Measurements from ENCODE around the gene TRDMT1. TPM values are rescaled to one million over a fixed set of nuclear protein-coding genes. Genes with fewer than 3 reads are reported as not detected.

The TRDMT1 gene
- total RNA-seq, 1 experiment from 2014 or later: 3.3 TPM

DNA sequence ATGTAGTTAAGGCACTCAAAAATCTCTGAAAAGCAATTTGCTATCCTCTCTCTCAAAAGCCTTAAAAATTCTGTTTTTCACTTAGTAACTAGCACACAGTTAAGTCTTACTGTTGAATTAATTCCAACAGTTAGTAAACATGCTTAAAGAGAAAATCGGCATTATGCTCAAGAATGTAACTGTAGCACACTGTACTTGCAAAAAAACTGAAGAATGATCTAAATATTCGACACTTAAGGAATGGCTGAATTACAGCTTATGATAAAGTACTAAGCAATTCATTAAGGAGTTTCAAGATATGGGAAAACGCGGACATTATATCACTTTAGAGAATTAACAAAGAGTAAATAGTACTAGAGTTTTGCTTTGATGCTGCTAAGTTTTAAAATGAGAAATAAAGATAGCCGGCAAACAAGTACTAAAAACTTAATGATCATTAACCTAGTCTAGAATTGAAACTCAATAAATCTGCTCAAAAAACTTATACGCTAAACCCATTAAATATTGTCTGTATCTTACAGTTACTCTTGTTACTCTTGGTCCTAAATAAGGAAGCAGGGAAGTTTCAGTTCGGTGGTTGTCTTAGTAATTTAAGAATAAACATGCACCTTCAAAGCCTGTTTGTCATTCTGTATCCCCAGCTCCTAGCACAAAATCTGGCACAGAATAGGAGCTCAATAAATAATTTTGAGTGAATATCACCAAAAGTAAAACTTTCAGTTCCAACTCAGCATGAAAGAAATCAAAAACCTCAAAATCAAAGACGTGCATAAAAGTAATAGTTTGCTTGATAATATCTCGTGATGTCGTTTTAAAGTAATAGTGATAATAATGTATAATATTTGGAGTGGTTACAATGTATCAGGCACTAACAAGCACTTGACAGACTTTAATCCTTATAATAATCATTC lies 1.2 kb downstream of the TRDMT1 start:
- H3K27me3 ChIP-seq: no peaks in the 10 kb centered on the region
- no peaks in the 10 kb centered on the region for H3K36me3 ChIP-seq
- peak overlapping the region; percentile 52 for H3K4me3 ChIP-seq
- DNase-seq: no peak
- H3K9me3 ChIP-seq: peaks cover 3% of the 10 kb centered on the region; the same call in 1 of the 2 replicates

DNA sequence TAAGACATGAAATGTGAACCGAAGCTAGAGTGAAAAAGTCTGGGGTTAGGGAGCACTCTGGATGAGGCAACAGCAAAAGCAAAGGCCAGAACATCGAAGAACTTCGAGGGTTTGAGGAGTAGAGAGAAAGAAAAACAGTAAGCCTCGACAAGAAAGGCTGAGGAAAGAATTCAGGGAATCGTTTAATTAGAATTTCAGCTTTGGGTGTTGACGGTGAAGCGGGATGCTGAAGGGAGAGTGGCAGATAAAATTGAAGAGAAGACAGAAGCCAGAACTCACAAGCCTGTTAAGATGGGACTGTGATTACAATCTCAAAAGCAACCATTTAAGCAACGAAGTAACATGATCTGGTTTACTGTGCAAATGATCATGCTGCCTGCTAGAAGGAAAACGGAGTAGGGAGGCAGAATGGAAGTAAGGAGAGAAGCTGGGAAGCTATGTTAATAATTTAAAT lies 2.1 kb downstream of the TRDMT1 start:
- no peaks in the 10 kb centered on the region for H3K36me3 ChIP-seq
- H3K4me3 ChIP-seq: peak overlapping the region; percentile 52
- no peaks in the 10 kb centered on the region for H3K27me3 ChIP-seq
- DNase-seq: no peak
- peaks cover 5% of the 10 kb centered on the region for H3K9me3 ChIP-seq

DNA sequence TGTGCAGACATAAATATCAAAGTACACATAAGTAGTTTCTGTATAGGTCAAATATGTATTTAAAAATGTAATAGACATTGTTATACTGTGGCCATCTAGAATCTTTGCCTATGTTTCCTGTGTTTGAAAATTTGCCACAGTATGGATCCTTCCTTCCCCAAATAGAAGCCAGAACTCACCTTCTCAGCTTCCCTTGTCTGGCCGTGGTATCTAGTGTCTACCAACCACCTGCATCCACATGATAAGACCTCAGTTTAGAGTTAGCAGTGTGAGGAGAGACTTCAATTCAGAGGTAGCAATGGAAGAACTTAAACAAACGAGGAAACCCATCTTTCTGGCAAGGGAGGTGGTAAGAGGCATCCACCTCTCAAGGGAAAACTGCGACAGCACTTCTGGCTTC lies 4.9 kb downstream of the TRDMT1 start:
- peaks cover 5% of the 10 kb centered on the region for H3K9me3 ChIP-seq
- H3K36me3 ChIP-seq: no peaks in the 10 kb centered on the region
- H3K27me3 ChIP-seq: no peaks in the 10 kb centered on the region
- no peak overlapping the region for H3K4me3 ChIP-seq
- no peak for DNase-seq

DNA sequence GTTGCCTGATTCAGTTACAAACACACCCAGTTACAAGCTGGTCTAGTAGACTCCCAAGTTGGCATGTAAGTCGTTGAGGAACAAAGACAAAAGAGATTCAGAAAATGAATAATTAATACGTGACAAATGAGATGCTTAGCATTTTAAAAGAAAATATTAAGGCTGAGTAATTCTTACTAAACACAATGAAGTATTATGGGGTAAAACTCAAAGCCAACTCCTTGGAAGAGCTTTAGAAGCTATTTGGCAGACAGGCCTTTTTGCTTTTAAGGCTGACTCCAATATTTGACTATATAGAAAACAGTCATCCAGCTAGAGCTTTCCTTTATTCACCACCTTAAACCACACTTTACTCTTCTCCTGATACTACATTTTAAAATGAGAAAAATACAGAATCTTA lies 5.4 kb downstream of the TRDMT1 start:
- Histone ChIP-seq H3K27me3 (no peaks in the 10 kb centered on the region), H3K36me3 (no peaks in the 10 kb centered on the region), H3K4me3 (no peak overlapping the region), H3K9me3 (peaks cover 5% of the 10 kb centered on the region)
- DNase-seq: no peak

DNA sequence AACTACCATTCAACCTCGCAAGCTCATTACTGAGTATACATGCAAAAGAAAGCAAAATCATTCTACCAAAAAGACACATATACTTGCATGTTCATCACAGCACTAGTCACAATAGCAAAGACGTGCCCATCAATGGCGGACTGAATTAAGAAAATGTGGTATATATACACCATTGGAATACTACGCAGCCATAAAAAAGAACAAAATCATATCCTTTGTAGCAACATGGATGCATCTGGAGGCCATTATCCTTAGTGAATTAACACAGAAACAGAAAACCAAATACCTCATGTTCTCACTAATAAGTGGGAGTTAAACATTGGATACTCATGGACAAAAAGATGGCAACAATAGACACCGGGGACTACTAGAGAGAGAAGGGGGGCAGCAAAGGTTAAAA lies 6.4 kb downstream of the TRDMT1 start:
- Histone ChIP-seq H3K27me3 (no peaks in the 10 kb centered on the region), H3K9me3 (peaks cover 5% of the 10 kb centered on the region), H3K4me3 (no peak overlapping the region), H3K36me3 (no peaks in the 10 kb centered on the region)
- no peak for DNase-seq

DNA sequence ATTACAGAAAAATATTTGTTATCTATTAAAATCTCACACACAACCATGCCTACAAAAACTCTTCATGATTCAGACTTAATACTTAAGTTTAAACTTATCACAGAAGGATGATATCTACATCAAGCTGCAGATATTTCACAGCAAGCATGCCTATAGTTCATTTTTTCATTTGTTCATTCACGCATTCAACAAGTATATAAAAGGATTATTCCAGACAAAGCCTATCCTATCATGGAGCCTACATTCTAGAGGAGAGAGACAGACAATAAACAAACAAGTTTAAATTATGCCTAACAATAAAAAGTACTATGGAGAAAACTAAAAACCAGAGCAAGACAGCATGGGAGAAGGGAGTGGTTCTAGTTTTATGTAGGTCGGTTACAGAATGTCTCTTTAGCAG lies 10.9 kb downstream of the TRDMT1 start:
- no peaks in the 10 kb centered on the region for H3K36me3 ChIP-seq
- H3K4me3 ChIP-seq: no peak overlapping the region
- peaks cover 2% of the 10 kb centered on the region for H3K9me3 ChIP-seq
- no peak for DNase-seq
- no peaks in the 10 kb centered on the region for H3K27me3 ChIP-seq

DNA sequence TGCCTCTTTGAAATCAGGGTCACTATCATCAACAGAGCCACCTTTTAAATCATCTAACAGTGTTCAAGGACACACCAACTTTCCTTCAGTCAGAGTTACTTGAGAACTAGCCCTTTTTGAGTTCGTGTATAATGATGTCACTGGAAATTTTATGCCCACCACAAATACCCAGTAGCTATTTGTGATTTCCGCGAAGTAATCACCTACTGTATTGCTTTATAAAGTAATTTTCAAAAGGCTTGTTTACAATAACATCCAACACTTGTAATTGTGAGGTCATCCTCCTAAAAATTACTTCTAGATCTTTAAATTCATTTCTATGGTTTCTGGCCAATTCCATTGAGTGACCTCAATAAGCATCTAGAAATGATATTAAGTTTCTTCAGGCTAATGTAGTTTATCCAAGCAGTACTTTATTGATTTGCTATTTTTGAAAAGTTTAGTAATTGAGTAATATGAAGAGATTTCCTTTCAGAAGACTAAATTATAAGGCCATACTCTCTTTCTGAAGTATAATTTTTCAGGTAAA lies 12.8 kb downstream of the TRDMT1 start:
- H3K9me3 ChIP-seq: no peaks in the 10 kb centered on the region
- H3K4me3 ChIP-seq: no peak overlapping the region
- H3K36me3 ChIP-seq: no peaks in the 10 kb centered on the region
- DNase-seq: no peak
- no peaks in the 10 kb centered on the region for H3K27me3 ChIP-seq

DNA sequence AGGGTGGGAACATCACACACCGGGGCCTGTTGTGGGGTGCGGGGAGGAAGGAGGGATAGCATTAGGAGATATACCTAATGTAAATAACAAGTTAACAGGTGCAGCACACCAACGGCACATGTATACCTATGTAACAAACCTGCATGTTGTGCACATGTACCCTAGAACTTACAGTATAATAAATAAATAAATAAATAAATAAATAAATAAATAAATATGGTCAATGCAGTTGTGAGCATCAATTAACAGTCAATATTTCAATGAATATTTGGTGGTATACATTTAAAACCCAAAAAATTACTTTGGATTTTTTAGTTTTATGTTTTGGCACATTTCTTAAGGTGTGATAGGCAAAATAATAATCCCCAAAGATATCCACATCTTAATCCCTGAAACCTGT lies 15.6 kb downstream of the TRDMT1 start:
- DNase-seq: no peak
- Histone ChIP-seq H3K27me3 (no peaks in the 10 kb centered on the region), H3K36me3 (no peaks in the 10 kb centered on the region), H3K4me3 (no peak overlapping the region), H3K9me3 (no peaks in the 10 kb centered on the region)

DNA sequence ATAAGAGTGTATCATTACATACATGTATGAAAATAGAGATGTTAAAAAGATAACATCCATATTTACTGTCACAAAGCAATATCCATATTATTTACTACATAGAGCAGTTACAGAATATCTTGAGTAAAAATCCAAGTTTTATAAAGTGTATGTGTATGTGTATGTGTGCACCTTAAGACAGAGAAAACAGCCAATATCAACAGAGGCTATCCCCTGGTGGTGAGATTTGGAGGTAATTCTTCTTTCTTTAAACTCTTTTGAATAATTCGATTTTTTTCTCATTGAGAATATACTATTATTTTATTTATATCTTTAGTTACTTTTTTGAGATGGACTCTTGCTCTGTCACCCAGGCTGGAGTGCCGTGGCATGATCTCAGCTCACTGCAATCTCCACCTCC lies 18.4 kb downstream of the TRDMT1 start:
- Histone ChIP-seq H3K4me3 (no peak overlapping the region), H3K36me3 (no peaks in the 10 kb centered on the region), H3K27me3 (no peaks in the 10 kb centered on the region), H3K9me3 (no peaks in the 10 kb centered on the region)
- DNase-seq: no peak

DNA sequence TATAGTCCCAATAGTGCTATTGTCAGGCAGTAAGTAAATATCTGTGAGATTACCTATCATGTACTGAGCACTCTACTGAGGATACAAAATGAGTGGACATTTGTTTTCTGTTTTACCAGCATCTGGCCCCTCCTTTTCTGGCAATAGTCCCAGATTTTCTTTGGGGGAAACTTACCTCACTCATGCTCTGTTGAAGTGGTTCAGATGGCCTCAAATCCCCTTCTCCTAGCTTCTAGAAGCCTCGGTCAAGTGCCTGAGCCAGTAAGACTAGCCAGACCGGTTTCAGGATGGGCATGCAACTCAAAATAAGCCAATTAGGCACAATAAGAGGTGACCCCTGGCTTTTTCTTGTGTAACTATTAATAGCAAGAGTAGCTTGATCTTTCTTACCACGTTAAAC lies 19.7 kb downstream of the TRDMT1 start:
- H3K9me3 ChIP-seq: no peaks in the 10 kb centered on the region
- no peak for DNase-seq
- H3K27me3 ChIP-seq: no peaks in the 10 kb centered on the region
- H3K4me3 ChIP-seq: no peak overlapping the region
- no peaks in the 10 kb centered on the region for H3K36me3 ChIP-seq

DNA sequence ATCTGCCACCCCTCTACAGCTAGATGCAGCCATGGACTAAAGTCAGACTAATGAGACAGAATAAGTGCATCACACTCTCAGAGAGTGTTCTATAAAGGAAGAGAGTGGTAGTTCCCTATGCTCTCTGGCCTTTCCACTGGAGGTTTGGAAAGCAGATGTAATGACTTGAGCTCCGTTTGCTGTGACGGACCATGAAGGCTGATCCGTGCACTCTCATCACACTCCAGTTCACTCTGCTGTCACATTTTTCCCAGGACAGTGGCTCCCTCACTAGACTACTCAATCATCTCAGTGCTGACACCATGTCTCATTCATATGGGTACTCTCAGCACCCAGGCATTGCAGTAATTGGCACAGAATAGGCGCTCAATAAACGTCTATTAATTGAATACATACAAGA lies 20.4 kb downstream of the TRDMT1 start:
- no peaks in the 10 kb centered on the region for H3K9me3 ChIP-seq

DNA sequence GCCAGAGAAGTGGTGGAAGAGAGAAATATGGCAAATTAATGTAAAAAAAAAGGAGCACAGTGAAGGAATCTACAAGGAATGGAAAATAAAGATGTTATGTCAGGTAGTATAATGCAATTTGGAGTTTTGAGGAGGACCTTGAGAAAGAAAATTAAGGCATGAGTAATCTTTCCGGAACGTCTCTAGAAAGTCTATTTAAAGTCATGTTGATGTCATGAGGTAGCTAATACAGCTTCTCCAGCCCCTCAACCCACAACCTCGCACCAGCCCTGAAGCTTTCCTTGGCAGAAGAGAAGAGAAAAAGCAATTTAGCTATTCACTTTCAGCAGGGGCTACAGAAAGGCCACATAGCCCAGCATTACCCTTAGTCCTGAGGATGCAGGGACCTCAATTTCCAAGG lies 22.5 kb downstream of the TRDMT1 start:
- Histone ChIP-seq H3K36me3 (no peaks in the 10 kb centered on the region), H3K9me3 (no peaks in the 10 kb centered on the region), H3K4me3 (no peak overlapping the region), H3K27me3 (no peaks in the 10 kb centered on the region)
- no peak for DNase-seq

More for the DNA sequence above, 20.4 kb downstream of the TRDMT1 start:
- no peak overlapping the region for H3K4me3 ChIP-seq
- H3K36me3 ChIP-seq: no peaks in the 10 kb centered on the region
- no peak for DNase-seq
- H3K27me3 ChIP-seq: no peaks in the 10 kb centered on the region

DNA sequence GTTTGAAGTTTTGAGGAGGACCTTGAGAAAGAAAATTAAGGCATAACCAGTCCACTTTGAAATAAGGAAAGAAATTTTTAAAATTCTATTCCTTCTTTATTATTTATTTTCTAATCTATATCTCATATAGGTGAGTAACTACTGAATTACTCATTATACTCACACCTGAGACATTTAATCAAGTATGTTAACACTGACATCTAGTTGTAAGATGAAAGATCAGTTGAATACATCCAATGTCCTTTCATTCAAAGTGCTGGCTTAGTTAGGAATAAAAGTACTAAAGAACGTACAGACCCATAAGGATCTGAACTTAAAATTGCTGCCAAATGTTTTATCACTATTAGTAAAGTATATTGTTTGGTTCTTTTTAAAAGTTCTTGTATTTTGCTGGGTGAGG lies 23.5 kb downstream of the TRDMT1 start:
- H3K9me3 ChIP-seq: no peaks in the 10 kb centered on the region
- H3K36me3 ChIP-seq: no peaks in the 10 kb centered on the region
- H3K27me3 ChIP-seq: no peaks in the 10 kb centered on the region
- H3K4me3 ChIP-seq: no peak overlapping the region
- DNase-seq: no peak

DNA sequence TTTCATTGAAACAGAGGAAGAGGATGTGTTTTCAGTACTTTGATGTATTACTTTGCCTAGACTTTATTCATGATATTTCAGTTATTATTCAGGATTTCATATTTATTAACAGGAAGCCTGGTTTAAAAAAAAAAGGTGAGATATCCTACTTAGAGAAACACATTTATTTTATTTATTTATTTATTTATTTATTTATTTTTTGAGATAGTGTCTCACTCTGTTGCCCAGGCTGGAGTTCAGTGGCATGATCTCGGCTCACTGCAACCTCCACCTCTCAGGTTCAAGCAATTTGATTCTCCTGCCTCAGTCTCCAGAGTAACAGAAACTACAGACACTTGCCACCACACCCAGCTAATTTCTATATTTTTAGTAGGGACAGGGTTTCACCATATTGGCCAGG lies 24.5 kb downstream of the TRDMT1 start:
- DNase-seq: no peak
- H3K27me3 ChIP-seq: no peaks in the 10 kb centered on the region
- H3K4me3 ChIP-seq: no peak overlapping the region
- H3K9me3 ChIP-seq: no peaks in the 10 kb centered on the region
- H3K36me3 ChIP-seq: no peaks in the 10 kb centered on the region

DNA sequence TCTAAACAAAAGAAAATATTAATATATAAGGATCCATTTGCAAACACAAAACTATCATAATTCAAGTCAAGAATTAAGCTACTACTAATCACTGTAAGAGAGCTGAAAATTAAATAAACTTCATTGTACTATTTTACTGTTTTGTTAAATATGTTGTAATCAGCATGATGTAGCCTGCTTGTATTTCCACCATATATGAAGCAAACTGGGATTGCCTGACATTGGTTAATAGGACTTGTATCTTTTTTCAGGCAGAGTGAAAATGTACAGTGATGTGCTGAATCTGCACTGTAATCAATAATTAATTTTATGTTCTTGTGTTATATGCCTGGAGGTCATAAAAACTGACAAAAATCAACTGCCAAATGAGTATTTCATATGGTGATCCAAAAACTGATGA lies 25.4 kb downstream of the TRDMT1 start:
- Histone ChIP-seq H3K27me3 (no peaks in the 10 kb centered on the region), H3K4me3 (no peak overlapping the region), H3K9me3 (no peaks in the 10 kb centered on the region), H3K36me3 (no peaks in the 10 kb centered on the region)
- DNase-seq: no peak

DNA sequence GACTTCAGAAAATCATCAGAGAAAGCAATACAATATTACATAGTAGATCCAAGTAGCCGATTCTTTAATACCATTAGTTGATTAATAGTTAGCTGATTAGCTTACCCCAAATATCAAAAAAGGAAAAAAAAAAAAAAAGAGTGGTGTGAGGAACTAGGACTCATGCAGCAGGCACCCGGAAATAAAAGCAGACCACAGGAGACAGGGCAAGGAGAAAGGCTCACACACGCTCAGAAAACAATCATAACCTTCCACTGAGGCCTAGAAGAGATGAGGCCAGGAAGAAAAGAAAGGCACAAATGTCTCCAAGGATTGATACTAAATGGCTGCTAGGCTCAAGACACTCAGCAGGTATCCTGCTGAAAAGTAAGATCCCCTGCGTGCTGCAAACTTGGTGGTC lies 25.9 kb downstream of the TRDMT1 start:
- Histone ChIP-seq H3K4me3 (peak overlapping the region; percentile 24), H3K27me3 (no peaks in the 10 kb centered on the region), H3K36me3 (no peaks in the 10 kb centered on the region), H3K9me3 (no peaks in the 10 kb centered on the region)
- peak; percentile 52 for DNase-seq

DNA sequence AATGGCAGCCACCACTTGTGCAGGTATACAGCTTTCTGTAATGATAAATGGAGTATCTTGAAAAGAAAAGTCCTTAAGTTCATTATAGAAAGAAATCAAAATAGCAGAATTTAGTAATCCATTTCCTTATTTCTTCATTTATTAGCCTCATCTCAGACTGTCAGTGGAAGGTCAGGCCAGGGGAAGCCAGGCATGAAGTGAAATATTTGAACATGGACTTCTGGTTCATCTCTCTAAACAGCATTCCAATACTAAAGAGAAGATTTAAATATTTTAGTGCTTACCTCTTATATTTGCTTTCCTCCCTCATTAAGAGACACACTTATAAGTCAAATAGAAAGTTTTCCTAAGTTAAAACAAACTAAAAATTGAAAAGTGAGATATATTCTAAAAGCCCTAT lies 26.8 kb downstream of the TRDMT1 start:
- no peak for DNase-seq
- no peaks in the 10 kb centered on the region for H3K27me3 ChIP-seq

DNA sequence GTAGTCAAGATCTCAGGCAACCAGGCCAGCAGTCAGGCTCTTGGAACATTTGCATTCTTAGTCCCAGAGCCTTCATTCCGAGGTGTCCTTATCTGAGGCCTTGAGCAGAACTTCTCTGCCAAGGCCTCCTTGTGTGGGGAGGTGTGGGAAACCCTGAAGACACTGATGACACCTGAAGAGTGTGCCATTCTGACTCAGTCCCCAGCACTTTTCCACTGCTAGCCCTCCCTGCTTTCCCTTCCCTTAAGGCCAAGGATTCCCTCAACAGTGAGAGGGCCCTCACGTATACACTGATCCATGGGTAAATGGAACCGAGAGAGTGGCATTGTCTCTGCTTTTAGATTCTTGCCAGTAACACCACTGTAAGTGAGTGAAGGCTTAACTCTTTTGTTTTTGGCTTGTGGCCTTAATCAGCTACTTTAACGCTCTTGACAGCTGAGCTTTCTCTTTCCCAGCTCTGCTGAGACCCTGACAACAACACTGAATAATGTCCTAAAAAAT lies 30.3 kb downstream of the TRDMT1 start:
- H3K36me3 ChIP-seq: no peaks in the 10 kb centered on the region
- no peaks in the 10 kb centered on the region for H3K9me3 ChIP-seq
- no peak overlapping the region for H3K4me3 ChIP-seq
- no peak for DNase-seq
- no peaks in the 10 kb centered on the region for H3K27me3 ChIP-seq

More for the DNA sequence above, 26.8 kb downstream of the TRDMT1 start:
- Histone ChIP-seq H3K9me3 (no peaks in the 10 kb centered on the region), H3K36me3 (no peaks in the 10 kb centered on the region), H3K4me3 (no peak overlapping the region)

All from MG63 (cell line).